H1 (cell line): ENCODE results near the gene IL7R. TPM values are rescaled to one million over a fixed set of nuclear protein-coding genes. Genes with fewer than 3 reads are reported as not detected.
A peak's percentile ranks its signal among the peaks of the same experiment; 100 is the strongest.

Experiments used
- CTCF ChIA-PET: fragments of 300-600 bp; sonication (Branson Sonifier 250); formaldehyde crosslinking; loops from one replicate; lab custom pipeline; 2021; ENCODE audit not compliant: partially characterized antibody; lab: Charles Lee
- POLR2A ChIA-PET: fragments of 300-600 bp; sonication (Branson Sonifier 250); formaldehyde crosslinking; loops from one replicate; lab custom pipeline; 2021; ENCODE audit warnings: inconsistent platforms; ENCODE audit not compliant: partially characterized antibody; lab: Charles Lee
- DNase-seq, 2 experiments: peaks; one replicate each; pipeline versions ENCODE4 v3.0.0 to v3.0.0-alpha.2; 2010 to 2022; ENCODE audit warnings: low spot score in 2 of 2, low read depth in 1 of 2, mixed read lengths in 1 of 2
- FAIRE-seq: peaks from 2 replicates; lab custom pipeline; 2011; peaks lifted over from hg19 to GRCh38; lab: Jason Lieb, UNC
- H2AFZ ChIP-seq: 2 replicates; pipeline ENCODE4 v1.8.1; 2012; ENCODE audit warnings: low read length, inconsistent platforms
- H2AK5ac ChIP-seq: 2 replicates; pipeline ENCODE4 v1.6.1; 2013; ENCODE audit warnings: low read depth, low read length
- H2BK120ac ChIP-seq: replicated peaks from 2 replicates; pipeline ENCODE3; 2013; ENCODE audit warnings: low read depth, low read length, inconsistent platforms
- H2BK12ac ChIP-seq: 2 replicates; pipeline ENCODE4 v1.6.1; 2013; ENCODE audit warnings: low read depth, low read length
- H2BK15ac ChIP-seq: 2 replicates; pipeline ENCODE4 v1.6.1; 2013; ENCODE audit warnings: low read length
- H2BK20ac ChIP-seq: 2 replicates; pipeline ENCODE4 v1.6.1; 2013; ENCODE audit warnings: low read length
- H2BK5ac ChIP-seq: 2 replicates; pipeline ENCODE4 v1.6.1; 2013; ENCODE audit warnings: low read depth, low read length
- H3K14ac ChIP-seq: 2 replicates; pipeline ENCODE4 v1.6.1; 2013; ENCODE audit warnings: inconsistent platforms; ENCODE audit not compliant: insufficient read length
- H3K18ac ChIP-seq: 2 replicates; pipeline ENCODE4 v1.6.1; 2013; ENCODE audit warnings: low read length; ENCODE audit errors: extremely low read depth
- H3K23ac ChIP-seq: 2 replicates; pipeline ENCODE4 v1.6.1; 2013; ENCODE audit warnings: inconsistent platforms; ENCODE audit not compliant: insufficient read length
- H3K23me2 ChIP-seq: 2 replicates; pipeline ENCODE4 v1.6.1; 2013; ENCODE audit warnings: low read depth, low read length
- H3K27ac ChIP-seq: 2 replicates; pipeline ENCODE4 v1.6.1; 2011; ENCODE audit warnings: low read depth, low read length, inconsistent platforms
- H3K27me3 ChIP-seq, 4 experiments: replicated peaks in 1 of 4; 1 replicate in 1 of 4; 2 replicates in 3 of 4; pipeline versions ENCODE4 v1.6.1 to v1.8.1; 2011 to 2013; ENCODE audit warnings: low read length in 3 of 4, mild to moderate bottlenecking in 3 of 4, inconsistent platforms in 2 of 4, mixed read lengths in 2 of 4, moderate library complexity in 1 of 4; ENCODE audit not compliant: control insufficient read depth in 3 of 4, insufficient read depth in 3 of 4; ENCODE audit errors: extremely low read depth in 1 of 4
- H3K36me3 ChIP-seq, 4 experiments: 2 replicates each; pipeline versions ENCODE4 v1.6.1 to v1.8.1; 2011 to 2013; ENCODE audit warnings: mild to moderate bottlenecking in 4 of 4, low read length in 3 of 4, moderate library complexity in 2 of 4, control low read depth in 1 of 4, inconsistent platforms in 1 of 4; ENCODE audit not compliant: insufficient read depth in 4 of 4, control insufficient read depth in 2 of 4
- H3K4ac ChIP-seq: replicated peaks from 2 replicates; pipeline ENCODE3; 2013; ENCODE audit warnings: low read length, low read depth, mixed read lengths, inconsistent platforms; ENCODE audit not compliant: insufficient read length
- H3K4me1 ChIP-seq, 4 experiments: replicated peaks in 1 of 4; 1 replicate in 1 of 4; 2 replicates in 3 of 4; pipeline versions ENCODE4 v1.6.1 to v1.8.1; 2011 to 2013; ENCODE audit warnings: low read length in 3 of 4, inconsistent platforms in 2 of 4, mixed read lengths in 1 of 4; ENCODE audit not compliant: insufficient read depth in 4 of 4, control insufficient read depth in 3 of 4
- H3K4me2 ChIP-seq, 2 experiments: 2 replicates each; pipeline versions ENCODE4 v1.6.1 to v1.8.1; 2011 to 2013; ENCODE audit warnings: low read depth in 2 of 2, low read length in 2 of 2, control low read depth in 1 of 2, inconsistent platforms in 1 of 2, mild to moderate bottlenecking in 1 of 2; ENCODE audit not compliant: insufficient read depth in 1 of 2
- H3K4me3 ChIP-seq, 4 experiments: fragments of 200-600, 300-600 bp in 1 of 4; sonication (generic), shearing (Covaris generic), sonication (Bioruptor Twin) in 1 of 4; 2 replicates each; pipeline versions ENCODE4 v1.5.1 to v1.8.1; 2011 to 2016; ENCODE audit warnings: low read length in 4 of 4, low read depth in 3 of 4, control low read depth in 2 of 4, inconsistent platforms in 2 of 4, mild to moderate bottlenecking in 2 of 4, mixed read lengths in 1 of 4, moderate library complexity in 1 of 4; ENCODE audit not compliant: insufficient read depth in 2 of 4; ENCODE audit errors: extremely low read depth in 1 of 4
- H3K56ac ChIP-seq: replicated peaks from 2 replicates; pipeline ENCODE3; 2013; ENCODE audit warnings: low read depth, mild to moderate bottlenecking, mixed read lengths, low read length, inconsistent platforms; ENCODE audit not compliant: insufficient read length
- H3K79me1 ChIP-seq: 2 replicates; pipeline ENCODE4 v1.6.1; 2013; ENCODE audit warnings: low read depth, low read length, control low read depth
- H3K79me2 ChIP-seq, 2 experiments: 2 replicates each; pipeline versions ENCODE4 v1.6.1 to v1.8.1; 2012 to 2013; ENCODE audit warnings: low read length in 2 of 2, mild to moderate bottlenecking in 2 of 2, inconsistent platforms in 1 of 2; ENCODE audit not compliant: insufficient read depth in 2 of 2, control insufficient read depth in 1 of 2
- H3K9ac ChIP-seq, 4 experiments: replicated peaks in 1 of 4; 1 replicate in 1 of 4; 2 replicates in 3 of 4; pipeline versions ENCODE4 v1.6.1 to v1.8.1; 2011 to 2013; ENCODE audit warnings: low read depth in 3 of 4, low read length in 3 of 4, control low read depth in 2 of 4, mild to moderate bottlenecking in 2 of 4, moderate library complexity in 2 of 4, inconsistent platforms in 1 of 4; ENCODE audit errors: extremely low read depth in 1 of 4
- H3K9me3 ChIP-seq, 2 experiments: 2 replicates each; pipeline versions ENCODE4 v1.6.1 to v1.8.1; 2012 to 2013; ENCODE audit warnings: mild to moderate bottlenecking in 2 of 2, moderate library complexity in 2 of 2, control low read depth in 1 of 2, inconsistent platforms in 1 of 2, low read depth in 1 of 2, low read length in 1 of 2, mixed read lengths in 1 of 2; ENCODE audit not compliant: insufficient read depth in 2 of 2
- H4K20me1 ChIP-seq, 2 experiments: replicated peaks in 1 of 2; 2 replicates each; pipeline versions ENCODE3 to v1.8.1; 2011 to 2013; ENCODE audit warnings: inconsistent platforms in 2 of 2, low read length in 2 of 2, mild to moderate bottlenecking in 1 of 2; ENCODE audit not compliant: insufficient read depth in 2 of 2, control insufficient read depth in 1 of 2
- H4K5ac ChIP-seq: 2 replicates; pipeline ENCODE4 v1.6.1; 2013; ENCODE audit warnings: low read length, low read depth, mixed read lengths, inconsistent platforms; ENCODE audit not compliant: insufficient read length
- H4K8ac ChIP-seq: 2 replicates; pipeline ENCODE4 v1.8.0; 2013; ENCODE audit warnings: mild to moderate bottlenecking, moderate library complexity, low read length, inconsistent platforms; ENCODE audit not compliant: insufficient read depth; ENCODE audit errors: extremely low read depth
- H4K91ac ChIP-seq: replicated peaks from 2 replicates; pipeline ENCODE3; 2013; ENCODE audit warnings: low read length, mixed read lengths, inconsistent platforms; ENCODE audit not compliant: insufficient read length
- E2F6 ChIP-seq: IDR thresholded peaks from 2 replicates; pipeline ENCODE4 v1.6.1; 2012; ENCODE audit warnings: inconsistent platforms
- JUND ChIP-seq: IDR thresholded peaks from 2 replicates; pipeline ENCODE4 v1.6.1; 2011; ENCODE audit warnings: mild to moderate bottlenecking, improper control_type of control experiment, low read length
- MAX ChIP-seq: IDR thresholded peaks from 2 replicates; pipeline ENCODE4 v1.6.1; 2012; ENCODE audit warnings: inconsistent platforms
- POLR2A ChIP-seq, 2 experiments: IDR thresholded peaks; 1 replicate in 1 of 2; 2 replicates in 1 of 2; pipeline ENCODE4 v1.6.1; 2011; ENCODE audit warnings: low read depth in 2 of 2, low read length in 2 of 2, mild to moderate bottlenecking in 2 of 2; ENCODE audit errors: control extremely low read depth in 1 of 2
- RAD21 ChIP-seq, 2 experiments: IDR thresholded peaks in 1 of 2; conservative IDR thresholded peaks in 1 of 2; 2 replicates each; pipeline ENCODE4 v1.6.1; 2011; ENCODE audit warnings: low read depth in 2 of 2, low read length in 2 of 2, improper control_type of control experiment in 1 of 2, inconsistent platforms in 1 of 2, mild to moderate bottlenecking in 1 of 2, moderate library complexity in 1 of 2
- SIN3A ChIP-seq, 2 experiments: IDR thresholded peaks in 1 of 2; conservative IDR thresholded peaks in 1 of 2; 2 replicates each; pipeline ENCODE4 v1.6.1; 2011 to 2012; ENCODE audit warnings: low read length in 2 of 2, improper control_type of control experiment in 1 of 2, low read depth in 1 of 2, mild to moderate bottlenecking in 1 of 2
- TEAD4 ChIP-seq: IDR thresholded peaks from 2 replicates; pipeline ENCODE4 v1.6.1; 2012; ENCODE audit warnings: low read depth, low read length, inconsistent platforms, mixed read lengths
- WGBS, 2 experiments: shearing (Covaris generic) in 1 of 2; methylation state at CpG; one replicate each; pipeline versions ENCODE4 v1.1.6 to v1.1.7; 2013 to 2015; ENCODE audit warnings: low lambda C conversion rate in 2 of 2, mixed read lengths in 2 of 2, inconsistent platforms in 1 of 2, low coverage in 1 of 2, missing lambda C conversion rate in 1 of 2; ENCODE audit not compliant: insufficient replicate concordance in 2 of 2, insufficient coverage in 1 of 2, insufficient read length in 1 of 2; ENCODE audit errors: extremely low coverage in 1 of 2, missing lambda C conversion rate in 1 of 2; 5-methylcytosine and 5-hydroxymethylcytosine counted together
- polyA plus RNA-seq, 7 experiments: library from polyadenylated mRNA; depleted of rRNA in 3 of 7; stranded (reverse) in 5 of 7; unstranded in 2 of 7; fragments of >200 nt in 5 of 7; fragments of 200-250 nt in 2 of 7; gene quantifications; 1 replicate in 5 of 7; 2 replicates in 1 of 7; 4 replicates in 1 of 7; pipeline versions ENCODE4 v1.2.1 to v1.2.3, GENCODE V29; 2011 to 2013; ENCODE audit warnings: missing spikeins in 2 of 7, mixed read lengths in 2 of 7
- total RNA-seq: library from RNA; stranded (reverse); fragmentation: NEBNext Ultra II Directional; extraction: Animal tissue kit (Norgen Biotek cat#: 25700); gene quantifications from 2 replicates; pipeline ENCODE4 v1.2.1, GENCODE V29; 2021
- TF ChIP-seq, protein P1 (sequence below): IDR thresholded peaks from 2 replicates; pipeline ENCODE4 v1.6.1; 2011; ENCODE audit warnings: low read length, improper control_type of control experiment

IL7R gene
- total and polyA plus RNA-seq, 2 of the 8 experiments (the other 6 are each of a cell fraction or from before 2014, with no cell fraction given): not detected

- H2AK5ac ChIP-seq: no peak overlapping the region
- no peak for FAIRE-seq
- no peak overlapping the region for H2BK120ac ChIP-seq
- no peaks in the 10 kb centered on the region for H3K4me1 ChIP-seq
- no peak overlapping the region for H3K56ac ChIP-seq
- peak in 1 of 2 experiments; percentile 79 for DNase-seq
- no peaks in the 10 kb centered on the region for H3K9me3 ChIP-seq
- peaks cover 2 to 3% of the 10 kb centered on the region in 2 experiments for H4K20me1 ChIP-seq
- ChIA-PET CTCF (interaction anchor here (0.6 to 4.2 kb wide), 52 partner anchors 9 to 835 kb away, joined by 3 to 65 read pairs (median 4); partner anchors contain the start of gene CAPSL), POLR2A (no interaction called here)
- no peaks in the 10 kb centered on the region for H3K23me2 ChIP-seq
- no peaks in the 10 kb centered on the region for H3K79me1 ChIP-seq
- no peaks in the 10 kb centered on the region for H3K36me3 ChIP-seq
- H4K5ac ChIP-seq: no peak overlapping the region
- H3K27me3 ChIP-seq: peaks cover 5 to 23% (median 17%) of the 10 kb centered on the region in 4 experiments
- no peak overlapping the region for H2BK12ac ChIP-seq
- H2BK5ac ChIP-seq: no peak overlapping the region
- H3K23ac ChIP-seq: no peak overlapping the region
- H2BK15ac ChIP-seq: peak overlapping the region; percentile 62; the same call in 1 of the 2 replicates
- H3K14ac ChIP-seq: no peak overlapping the region
- H4K8ac ChIP-seq: peak overlapping the region; percentile 20; the same call in 1 of the 2 replicates
- H3K18ac ChIP-seq: no peak overlapping the region
- H4K91ac ChIP-seq: no peak overlapping the region
- H3K4ac ChIP-seq: no peak overlapping the region
- no peak overlapping the region for H3K9ac ChIP-seq
- no peak overlapping the region for H2BK20ac ChIP-seq
- WGBS, 2 experiments: 25 to 100% methylated on average over 1 to 21 of the region's 21 CpGs
- H3K79me2 ChIP-seq: no peaks in the 10 kb centered on the region
- H3K4me2 ChIP-seq: peak overlapping the region in 1 of 2 experiments; percentile 44; a peak in 3 of 4 replicates
- H2AFZ ChIP-seq: peak overlapping the region; percentile 83; the same call in 1 of the 2 replicates
- H3K4me3 ChIP-seq: no peak overlapping the region
- no peak overlapping the region for H3K27ac ChIP-seq
- TF ChIP-seq, protein P1, sequence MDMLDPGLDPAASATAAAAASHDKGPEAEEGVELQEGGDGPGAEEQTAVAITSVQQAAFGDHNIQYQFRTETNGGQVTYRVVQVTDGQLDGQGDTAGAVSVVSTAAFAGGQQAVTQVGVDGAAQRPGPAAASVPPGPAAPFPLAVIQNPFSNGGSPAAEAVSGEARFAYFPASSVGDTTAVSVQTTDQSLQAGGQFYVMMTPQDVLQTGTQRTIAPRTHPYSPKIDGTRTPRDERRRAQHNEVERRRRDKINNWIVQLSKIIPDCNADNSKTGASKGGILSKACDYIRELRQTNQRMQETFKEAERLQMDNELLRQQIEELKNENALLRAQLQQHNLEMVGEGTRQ: 0 out of 2 replicates have a peak, but pooled peaks have one; percentile 33
- peak; percentile 91 to 95 for TF ChIP-seq RAD21 (IDR thresholded peaks at IDR 0.05 in 1 of 2, conservative IDR thresholded peaks at IDR 0.05 in 1 of 2; ENCODE audit: low read depth in 2 of 2, low read length in 2 of 2)
- TF ChIP-seq SIN3A (conservative IDR thresholded peaks at IDR 0.05 in 1 of 2, IDR thresholded peaks at IDR 0.05 in 1 of 2; ENCODE audit: low read depth in 1 of 2, low read length in 2 of 2): no peak
- no peak for TF ChIP-seq POLR2A (IDR thresholded peaks at IDR 0.05; ENCODE audit: control extremely low read depth in 1 of 2, low read depth in 2 of 2, low read length in 2 of 2)
- TF ChIP-seq E2F6: peak; percentile 84
- TF ChIP-seq JUND: peak; percentile 50; the same call in 1 of the 2 replicates
- TF ChIP-seq MAX: peak; percentile 96
- 0 out of 2 replicates have a peak, but pooled peaks have one; percentile 50 for TF ChIP-seq TEAD4
These were observed 68.4 kb downstream of the IL7R start for GRCh38 chr5:35924950-35925722.
